HG02623 (cell line): ENCODE data around the gene RNF183.

ENCODE experiments used
- ATAC-seq: cut with Tn5 transposase; IDR thresholded peaks from one replicate; pipeline ENCODE4 v1.9.1; 2021; ENCODE audit warnings: moderate library complexity; ENCODE audit not compliant: unreplicated experiment

Gene RNF183, protein sequence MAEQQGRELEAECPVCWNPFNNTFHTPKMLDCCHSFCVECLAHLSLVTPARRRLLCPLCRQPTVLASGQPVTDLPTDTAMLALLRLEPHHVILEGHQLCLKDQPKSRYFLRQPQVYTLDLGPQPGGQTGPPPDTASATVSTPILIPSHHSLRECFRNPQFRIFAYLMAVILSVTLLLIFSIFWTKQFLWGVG

GRCh38 chr9:113302792-113303418 is at the start of gene RNF183:
Gene RNF183 (minus strand): TSS chr9:113303376. CDS start chr9:113298184, 5,192 bp downstream.
- ATAC-seq: no peak

- no peak for ATAC-seq
These were observed 49.2 kb upstream of the RNF183 start for GRCh38 chr9:113352411-113352810.

- no peak for ATAC-seq
These were observed 48.8 kb upstream of the RNF183 start for GRCh38 chr9:113352006-113352405.

GRCh38 chr9:113350937-113351336 is 47.8 kb upstream of the RNF183 start:
- no peak for ATAC-seq

DNA sequence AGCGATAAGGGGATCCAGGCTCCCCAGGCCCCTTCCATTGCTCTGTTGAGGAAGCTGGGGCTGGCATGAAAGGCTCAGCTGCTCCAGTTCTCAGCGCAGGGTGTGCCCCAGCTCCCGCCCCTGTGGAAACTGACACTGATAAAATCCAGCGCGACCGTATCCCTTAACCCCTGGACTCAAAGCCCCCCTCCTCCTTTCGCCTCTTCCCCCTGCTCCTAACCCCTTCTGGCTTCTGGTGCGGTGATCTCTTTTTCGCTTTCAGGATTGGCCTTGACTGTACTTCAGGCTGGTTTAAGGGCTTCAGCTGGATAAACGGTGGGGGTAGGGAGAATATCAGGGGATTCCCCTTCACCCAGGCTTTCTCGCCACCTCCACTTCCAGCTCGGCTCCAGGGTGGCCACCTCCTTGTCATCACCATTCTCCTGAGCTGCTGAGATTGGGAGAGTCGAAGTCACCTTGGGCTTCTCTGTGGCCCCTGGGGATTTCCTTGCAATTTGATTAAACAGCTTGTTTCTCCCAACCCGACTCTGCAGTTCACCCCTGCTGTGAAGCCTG is 47.0 kb upstream of the RNF183 start:
- ATAC-seq: no peak

- no peak for ATAC-seq
These were observed 46.4 kb upstream of the RNF183 start, which contains the start of gene BSPRY for GRCh38 chr9:113349445-113350094. Gene BSPRY (plus strand): TSS chr9:113349541. CDS start chr9:113349580, 39 bp downstream.

GRCh38 chr9:113349066-113349444 is 45.9 kb upstream of the RNF183 start:
- ATAC-seq: no peak

GRCh38 chr9:113348437-113348836 is 45.3 kb upstream of the RNF183 start:
- no peak for ATAC-seq

DNA sequence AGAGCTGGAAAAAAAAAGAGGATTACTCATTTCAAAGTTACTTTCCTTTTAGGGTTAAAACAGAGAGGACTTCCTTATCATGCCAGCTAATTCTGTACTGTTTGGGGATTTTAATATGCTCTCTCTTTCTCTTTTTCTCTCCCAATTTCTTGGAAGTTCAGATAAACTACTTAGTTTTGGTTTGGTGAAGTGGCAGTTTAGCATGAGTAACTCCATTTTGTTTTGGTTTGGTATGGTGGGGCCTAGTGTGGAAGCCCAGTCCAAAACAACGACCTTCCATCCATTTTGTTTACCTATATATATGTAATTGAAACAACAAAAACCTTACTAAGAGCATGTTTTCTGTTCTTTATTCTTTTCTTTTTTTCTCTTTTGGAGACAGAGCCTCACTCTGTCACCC is 42.5 kb upstream of the RNF183 start:
- ATAC-seq: no peak

- no peak for ATAC-seq
These were observed 42.0 kb upstream of the RNF183 start for GRCh38 chr9:113345190-113345589.

GRCh38 chr9:113343732-113344231 is 40.6 kb upstream of the RNF183 start:
- no peak for ATAC-seq

DNA sequence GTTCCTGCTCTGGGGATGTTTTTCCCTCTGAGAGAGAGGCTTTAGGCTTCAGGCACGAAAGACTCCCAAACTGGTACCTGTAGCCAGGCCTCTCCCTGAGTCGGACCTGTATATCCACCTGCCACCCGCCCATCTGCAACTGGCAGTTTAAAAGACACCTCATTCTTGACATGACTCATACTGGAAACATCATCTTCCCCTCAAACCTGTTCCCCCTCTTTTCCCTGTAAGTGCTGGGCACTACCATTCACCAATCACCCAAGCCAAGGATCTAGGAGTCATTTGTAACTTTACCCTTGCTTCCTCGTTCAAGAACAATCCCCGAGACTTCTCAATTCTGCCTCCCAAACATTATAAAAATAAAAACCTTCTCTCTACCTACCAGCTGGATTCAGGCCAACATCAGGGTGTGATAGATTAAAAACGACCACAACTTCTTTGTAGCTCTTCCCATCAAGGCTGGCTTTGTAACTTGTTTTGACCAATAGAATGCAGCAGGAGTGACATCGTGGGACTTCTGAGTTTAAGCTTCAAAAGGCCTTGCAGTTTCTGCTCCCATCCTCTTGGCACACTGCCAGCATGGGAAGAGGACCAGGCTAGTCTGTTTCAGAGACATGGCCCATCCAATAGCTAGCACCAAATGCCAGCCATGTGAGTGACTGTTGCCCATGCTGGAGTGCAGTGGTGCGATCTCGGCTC is 38.7 kb upstream of the RNF183 start:
- no peak for ATAC-seq

- ATAC-seq: peak; percentile 99
These were observed 37.0 kb upstream of the RNF183 start, which contains the start of gene WDR31 for GRCh38 chr9:113340011-113340699. Gene WDR31 (minus strand): TSS chr9:113340275. CDS start chr9:113332022, 8,253 bp downstream.

DNA sequence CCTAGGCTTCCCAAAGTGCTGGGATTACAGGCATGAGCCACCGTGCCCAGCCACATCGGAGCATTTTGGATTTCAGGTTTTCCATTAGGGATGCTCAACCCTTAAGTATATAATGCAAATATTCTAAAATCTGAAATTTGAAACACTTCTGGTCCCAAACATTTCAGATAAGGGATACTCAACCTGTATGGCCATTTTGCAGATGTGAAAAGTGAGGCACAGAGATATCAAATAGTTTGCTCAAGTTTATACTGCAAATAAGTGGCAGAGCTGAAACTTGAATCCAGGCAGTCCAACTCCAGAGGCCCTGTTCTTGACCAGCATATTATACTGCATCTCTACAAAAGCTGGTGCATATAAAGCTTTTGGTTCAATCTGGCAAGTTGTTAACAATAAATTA is 34.5 kb upstream of the RNF183 start:
- no peak for ATAC-seq

DNA sequence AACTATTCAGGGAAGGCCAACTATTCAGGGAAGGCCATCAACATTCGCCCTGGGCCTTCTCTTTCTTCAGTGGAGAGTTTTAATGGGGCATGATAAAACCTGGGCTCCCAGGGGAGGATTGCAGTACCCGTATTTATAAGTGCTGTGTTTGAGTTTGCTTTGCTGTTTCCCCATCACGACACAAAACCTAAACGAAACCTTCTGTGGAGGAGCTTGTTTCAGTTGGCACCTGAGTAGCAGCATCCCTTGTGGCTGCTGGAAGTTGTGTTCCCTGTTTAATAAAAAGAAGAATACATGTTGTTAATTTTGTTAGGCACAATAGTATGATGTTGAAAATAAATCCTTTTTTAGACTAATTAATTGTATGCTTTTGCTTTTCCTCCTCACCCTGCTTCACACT is 28.6 kb upstream of the RNF183 start:
- no peak for ATAC-seq

DNA sequence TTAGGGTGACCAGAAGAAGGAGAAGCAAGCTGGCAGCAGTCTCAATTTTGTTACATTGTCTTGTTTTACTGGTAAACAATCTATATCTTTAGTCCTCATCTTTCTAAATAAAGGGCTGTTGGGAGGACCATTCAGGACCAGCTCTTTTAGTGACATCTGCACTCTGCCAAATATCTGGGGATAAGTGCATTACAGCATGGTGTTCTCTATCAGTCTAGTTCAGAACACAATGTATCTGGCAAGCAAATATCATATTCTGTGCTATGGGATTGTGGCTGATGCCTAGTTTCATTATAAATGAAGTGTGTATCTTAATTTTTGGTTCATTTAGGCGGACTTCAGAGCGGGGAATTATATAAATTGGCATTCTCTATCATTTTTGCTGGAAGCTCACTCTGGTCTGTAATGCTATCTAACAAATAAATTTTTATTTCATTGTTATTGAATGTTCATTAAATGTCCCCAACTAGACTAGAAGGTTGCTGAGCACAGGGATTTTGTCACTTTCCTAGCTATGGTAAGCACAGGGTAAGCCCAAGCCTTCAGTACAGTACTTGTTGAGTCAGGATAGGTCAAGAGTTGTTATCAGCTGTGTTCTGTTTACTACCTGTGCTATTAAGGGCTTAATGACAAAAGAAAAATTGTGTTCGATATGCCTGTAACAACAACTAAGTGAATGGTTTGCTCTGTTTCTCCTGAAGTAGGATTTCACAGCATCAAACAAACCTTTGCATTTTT is 25.0 kb upstream of the RNF183 start:
- no peak for ATAC-seq

DNA sequence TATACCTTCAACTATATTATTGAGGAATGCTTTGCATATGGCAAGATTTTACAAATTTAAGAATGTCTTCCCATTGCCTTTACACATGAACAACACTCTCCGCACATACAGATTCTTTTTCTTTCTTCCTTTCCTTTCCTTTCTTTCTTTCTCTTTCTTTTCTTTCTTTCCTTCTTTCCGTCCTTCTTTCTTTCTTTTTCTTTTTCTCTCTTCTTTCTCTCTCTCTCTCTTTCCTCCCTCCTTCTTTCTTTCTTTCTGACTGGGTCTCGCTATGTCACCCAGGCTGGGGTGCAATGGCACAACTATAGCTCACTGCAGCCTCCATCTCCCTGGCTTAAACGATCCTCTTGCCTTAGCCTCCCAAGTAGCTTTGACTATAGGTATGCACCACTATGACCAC is 23.1 kb upstream of the RNF183 start:
- no peak for ATAC-seq

DNA sequence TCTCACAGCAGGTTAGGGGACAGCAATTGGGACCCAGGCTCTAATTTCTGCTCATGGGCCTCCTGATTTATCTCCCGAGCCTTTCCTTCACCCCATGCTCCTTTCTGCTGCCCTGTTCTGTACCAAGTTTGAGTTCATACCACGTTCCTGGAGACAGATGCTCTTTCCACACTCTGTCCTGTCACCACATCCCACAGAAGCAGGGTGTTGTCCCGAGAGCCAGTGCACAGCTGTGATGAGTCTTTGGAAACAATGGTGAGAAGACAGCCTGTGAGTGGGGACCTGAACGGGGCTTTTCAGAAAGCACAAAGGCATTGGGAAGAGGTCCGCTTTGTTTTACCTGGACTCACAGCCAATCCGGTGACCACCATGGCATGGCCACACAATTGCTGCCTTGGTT is 19.5 kb upstream of the RNF183 start:
- no peak for ATAC-seq

DNA sequence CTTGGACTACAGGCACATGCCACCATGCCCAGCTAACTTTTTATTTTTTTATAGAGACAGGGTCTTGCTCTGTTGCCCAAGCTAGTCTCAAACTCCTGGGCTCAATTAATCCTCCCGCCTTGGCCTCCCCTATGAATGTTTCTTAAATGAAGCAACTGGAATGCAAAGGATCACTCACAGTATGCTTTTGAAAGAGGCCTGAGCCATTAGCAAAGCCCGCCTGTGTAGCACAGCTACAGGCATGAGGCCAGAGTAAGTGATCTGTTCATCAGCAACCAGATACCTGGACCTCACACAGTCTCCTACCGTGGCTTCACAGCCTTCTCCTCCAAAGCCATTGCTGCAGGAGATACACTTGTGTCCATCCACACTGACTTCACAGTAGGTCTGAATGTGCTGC is 16.9 kb upstream of the RNF183 start:
- no peak for ATAC-seq

GRCh38 chr9:113319054-113319453 is 15.9 kb upstream of the RNF183 start:
- no peak for ATAC-seq
